Endothelial cell of umbilical vein (primary cell): Measurements from ENCODE around the gene CELF5. TPM values are rescaled to one million over a fixed set of nuclear protein-coding genes. Genes with fewer than 3 reads are reported as not detected.

ENCODE experiments used
- BruUV-seq: library from RNA; stranded (reverse); fragments of 400-500 nt; replicated peaks from 2 replicates; lab custom pipeline; 2021; lab: Mats Ljungman, UMichigan
- CTCF ChIA-PET: fragments of 300-600, 350-600 bp; sonication (Branson Sonifier 250); formaldehyde crosslinking; loops from one replicate; lab custom pipeline; 2021; ENCODE audit warnings: antibody characterized with exemption, inconsistent platforms; lab: Charles Lee
- POLR2A ChIA-PET: fragments of 300-600, 350-600 bp; sonication (Branson Sonifier 250); formaldehyde crosslinking; loops from one replicate; lab custom pipeline; 2021; ENCODE audit warnings: antibody characterized with exemption, inconsistent platforms; lab: Charles Lee
- DNase-seq: peaks from one replicate; pipeline ENCODE4 v3.0.0-alpha.2; 2011; ENCODE audit warnings: low read depth, low spot score
- FAIRE-seq: peaks from 2 replicates; lab custom pipeline; 2011; peaks lifted over from hg19 to GRCh38; lab: Jason Lieb, UNC
- H2AFZ ChIP-seq: 2 replicates; pipeline ENCODE4 v1.6.0; 2012; ENCODE audit warnings: low read depth, low read length, control low read depth, inconsistent platforms
- H3K27ac ChIP-seq: 2 replicates; pipeline ENCODE4 v1.5.1; 2011; ENCODE audit warnings: low read depth, mild to moderate bottlenecking, control low read depth, low read length, moderate library complexity; ENCODE audit not compliant: insufficient read depth
- H3K27me3 ChIP-seq, 2 experiments: 2 replicates each; pipeline versions ENCODE4 v1.6.0 to v1.6.1; 2011; ENCODE audit warnings: low read length in 2 of 2, mixed read lengths in 1 of 2; ENCODE audit not compliant: control insufficient read depth in 2 of 2, insufficient read depth in 2 of 2
- H3K36me3 ChIP-seq, 2 experiments: 2 replicates in 1 of 2; 3 replicates in 1 of 2; pipeline ENCODE4 v1.5.1; 2011; ENCODE audit warnings: low read length in 2 of 2, mild to moderate bottlenecking in 1 of 2, moderate library complexity in 1 of 2; ENCODE audit not compliant: control insufficient read depth in 2 of 2, insufficient read depth in 2 of 2; ENCODE audit errors: extremely low read depth in 1 of 2
- H3K4me1 ChIP-seq: 3 replicates; pipeline ENCODE4 v1.5.1; 2011; ENCODE audit warnings: mild to moderate bottlenecking, low read length; ENCODE audit not compliant: control insufficient read depth, insufficient read depth; ENCODE audit errors: extremely low read depth
- H3K4me2 ChIP-seq: 2 replicates; pipeline ENCODE4 v1.6.1; 2011; ENCODE audit warnings: low read length, control low read depth, mixed read lengths; ENCODE audit not compliant: insufficient read depth
- H3K4me3 ChIP-seq, 3 experiments: fragments of 200-600 bp in 1 of 3; sonication (generic), shearing (Covaris generic) in 1 of 3; replicated peaks in 1 of 3; 2 replicates each; pipeline ENCODE4 v1.5.1; 2011 to 2016; ENCODE audit warnings: control low read depth in 3 of 3, low read length in 3 of 3, mild to moderate bottlenecking in 2 of 3, inconsistent platforms in 1 of 3, low read depth in 1 of 3, moderate library complexity in 1 of 3; ENCODE audit not compliant: insufficient read depth in 1 of 3
- H3K79me2 ChIP-seq: 2 replicates; pipeline ENCODE4 v1.6.0; 2012; ENCODE audit warnings: low read length, inconsistent platforms; ENCODE audit not compliant: control insufficient read depth, insufficient read depth
- H3K9ac ChIP-seq: replicated peaks from 2 replicates; pipeline ENCODE3; 2011; ENCODE audit warnings: low read length, control low read depth; ENCODE audit not compliant: insufficient read depth; ENCODE audit errors: extremely low read depth
- H3K9me1 ChIP-seq: replicated peaks from 3 replicates; pipeline ENCODE4 v1.6.0; 2011; ENCODE audit warnings: mild to moderate bottlenecking, low read length; ENCODE audit not compliant: control insufficient read depth, insufficient read depth; ENCODE audit errors: extremely low read depth
- H3K9me3 ChIP-seq: replicated peaks from 2 replicates; pipeline ENCODE4 v1.5.1; 2012; ENCODE audit warnings: low read length, inconsistent platforms; ENCODE audit not compliant: control insufficient read depth, insufficient read depth
- H4K20me1 ChIP-seq: replicated peaks from 2 replicates; pipeline ENCODE3; 2011; ENCODE audit warnings: mild to moderate bottlenecking, low read length; ENCODE audit not compliant: control insufficient read depth, insufficient read depth; ENCODE audit errors: extremely low read depth
- EZH2 ChIP-seq: IDR thresholded peaks from 2 replicates; pipeline ENCODE4 v1.6.1; 2012; ENCODE audit warnings: borderline replicate concordance, low read depth, mild to moderate bottlenecking, moderate library complexity, low read length, inconsistent platforms; ENCODE audit not compliant: severe bottlenecking
- FOS ChIP-seq: IDR thresholded peaks from 2 replicates; pipeline ENCODE4 v1.6.1; 2011; ENCODE audit warnings: mild to moderate bottlenecking, low read length, moderate library complexity, borderline replicate concordance; ENCODE audit not compliant: insufficient read depth
- GATA2 ChIP-seq: IDR thresholded peaks from 2 replicates; pipeline ENCODE4 v1.7.0; 2011; ENCODE audit warnings: low read depth, mild to moderate bottlenecking, moderate library complexity, mixed read lengths, low read length; ENCODE audit not compliant: insufficient read length, insufficient read depth
- JUN ChIP-seq: IDR thresholded peaks from 2 replicates; pipeline ENCODE4 v1.6.1; 2011; ENCODE audit warnings: borderline replicate concordance, low read depth; ENCODE audit not compliant: insufficient read length, insufficient read depth
- MAX ChIP-seq: IDR thresholded peaks from 2 replicates; pipeline ENCODE4 v1.6.1; 2011; ENCODE audit not compliant: insufficient read depth, insufficient read length
- MYC ChIP-seq: IDR thresholded peaks from one replicate; pipeline ENCODE4 v1.6.1; 2011; ENCODE audit warnings: mild to moderate bottlenecking, low read depth, low read length
- POLR2A ChIP-seq: IDR thresholded peaks from 2 replicates; pipeline ENCODE4 v1.6.1; 2012; ENCODE audit warnings: low read depth, mild to moderate bottlenecking, control low read depth, low read length
- POLR2AphosphoS5 ChIP-seq: IDR thresholded peaks from 2 replicates; pipeline ENCODE4 v1.6.1; 2012; ENCODE audit warnings: low read depth, mild to moderate bottlenecking, control low read depth, low read length, moderate library complexity; ENCODE audit not compliant: insufficient read depth
- dilution Hi-C: fragments of 300-500 bp; cut with MboI; formaldehyde crosslinking; loops from one replicate; pipeline ENCODE4 v1.15.0; 2019; ENCODE audit warnings: low sequenced_read_pairs; ENCODE audit not compliant: extremely low pct_ligation_motif_present
- intact Hi-C: fragments of 100-400 bp; cut with micrococcal nuclease; formaldehyde crosslinking; loops from one replicate; pipeline ENCODE4 v1.10.0; 2022
- polyA plus RNA-seq, 4 experiments: library from polyadenylated mRNA; depleted of rRNA in 3 of 4; stranded (reverse) in 3 of 4; unstranded in 1 of 4; fragments of >200 nt; gene quantifications; 2 replicates each; pipeline versions ENCODE4 v1.2.1 to v1.2.3, GENCODE V29; 2011 to 2012; ENCODE audit warnings: missing spikeins in 1 of 4
- total RNA-seq: library from RNA; stranded (reverse); gene quantifications from 2 replicates; pipeline ENCODE4 v1.2.3, GENCODE V29; 2021
- TF ChIP-seq, protein P1 (sequence below), 2 donors: IDR thresholded peaks; 1 replicate in 1 of 2; 2 replicates in 1 of 2; pipeline ENCODE4 v1.5.1; 2011; ENCODE audit warnings: low read length in 2 of 2, mild to moderate bottlenecking in 2 of 2, moderate library complexity in 2 of 2, control low read depth in 1 of 2, inconsistent platforms in 1 of 2, low read depth in 1 of 2; ENCODE audit not compliant: insufficient read depth in 1 of 2; ENCODE audit errors: extremely low read depth in 1 of 2

Gene CELF5
- total and polyA plus RNA-seq, 2 donors (not counting 3 experiments of a cell fraction or from before 2014, with no cell fraction given): not detected

- CTCF ChIA-PET: interaction anchor here (0.6 to 4.0 kb wide), 8 partner anchors 34 to 145 kb away, joined by 3 to 32 read pairs (median 6); no protein-coding TSS in a partner anchor
These were observed 115.9 kb downstream of the CELF5 start for GRCh38 chr19:3340340-3340739.

More at GRCh38 chr19:3340340-3340739, 115.9 kb downstream of the CELF5 start:
- no peaks in the 10 kb centered on the region for H3K79me2 ChIP-seq
- no peaks in the 10 kb centered on the region for H3K9me3 ChIP-seq
- dilution Hi-C loops (no loop called here), intact Hi-C loops (no loop called here)
- no peak overlapping the region for H3K4me3 ChIP-seq
- no peak for TF ChIP-seq EZH2
- no peak for TF ChIP-seq FOS
- no peak for TF ChIP-seq JUN
- no peak for TF ChIP-seq POLR2AphosphoS5
- no peak for TF ChIP-seq MAX
- TF ChIP-seq, protein P1, sequence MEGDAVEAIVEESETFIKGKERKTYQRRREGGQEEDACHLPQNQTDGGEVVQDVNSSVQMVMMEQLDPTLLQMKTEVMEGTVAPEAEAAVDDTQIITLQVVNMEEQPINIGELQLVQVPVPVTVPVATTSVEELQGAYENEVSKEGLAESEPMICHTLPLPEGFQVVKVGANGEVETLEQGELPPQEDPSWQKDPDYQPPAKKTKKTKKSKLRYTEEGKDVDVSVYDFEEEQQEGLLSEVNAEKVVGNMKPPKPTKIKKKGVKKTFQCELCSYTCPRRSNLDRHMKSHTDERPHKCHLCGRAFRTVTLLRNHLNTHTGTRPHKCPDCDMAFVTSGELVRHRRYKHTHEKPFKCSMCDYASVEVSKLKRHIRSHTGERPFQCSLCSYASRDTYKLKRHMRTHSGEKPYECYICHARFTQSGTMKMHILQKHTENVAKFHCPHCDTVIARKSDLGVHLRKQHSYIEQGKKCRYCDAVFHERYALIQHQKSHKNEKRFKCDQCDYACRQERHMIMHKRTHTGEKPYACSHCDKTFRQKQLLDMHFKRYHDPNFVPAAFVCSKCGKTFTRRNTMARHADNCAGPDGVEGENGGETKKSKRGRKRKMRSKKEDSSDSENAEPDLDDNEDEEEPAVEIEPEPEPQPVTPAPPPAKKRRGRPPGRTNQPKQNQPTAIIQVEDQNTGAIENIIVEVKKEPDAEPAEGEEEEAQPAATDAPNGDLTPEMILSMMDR (IDR thresholded peaks at IDR 0.05; ENCODE audit: extremely low read depth in 1 of 2, insufficient read depth in 1 of 2, low read depth in 1 of 2, low read length in 2 of 2): no peak
- TF ChIP-seq GATA2: no peak
- TF ChIP-seq MYC: no peak
- no peak for TF ChIP-seq POLR2A
- no peak overlapping the region for H3K4me2 ChIP-seq
- H3K9me1 ChIP-seq: no peaks in the 10 kb centered on the region
- no peak overlapping the region for H3K9ac ChIP-seq
- no peak overlapping the region for H3K27ac ChIP-seq
- H3K4me1 ChIP-seq: no peaks in the 10 kb centered on the region
- H3K36me3 ChIP-seq: no peaks in the 10 kb centered on the region
- POLR2A ChIA-PET: no interaction called here
- H2AFZ ChIP-seq: no peak overlapping the region
- no TSS peak for BruUV-seq
- H3K27me3 ChIP-seq: no peaks in the 10 kb centered on the region
- H4K20me1 ChIP-seq: no peaks in the 10 kb centered on the region
- no peak for DNase-seq
- no peak for FAIRE-seq
